NT2/D1 (cell line): ENCODE measurements around the gene PCDHGB4.
"Not testable (repeated sequence)": the region's sequence is repeated elsewhere in the genome, so short reads cannot be mapped to it uniquely, and the experiment has no call there.

ENCODE experiments used
- DNase-seq: peaks from one replicate; pipeline ENCODE4 v3.0.0-alpha.2; 2011; ENCODE audit warnings: low read depth, low spot score
- H3K27me3 ChIP-seq: 2 replicates; pipeline ENCODE4 v1.6.0; 2011; ENCODE audit warnings: mild to moderate bottlenecking; ENCODE audit not compliant: insufficient read length, insufficient read depth
- H3K36me3 ChIP-seq: 2 replicates; pipeline ENCODE4 v1.6.1; 2011; ENCODE audit warnings: mild to moderate bottlenecking, low read length, mixed read lengths; ENCODE audit not compliant: insufficient read depth, insufficient read length
- H3K4me1 ChIP-seq: 2 replicates; pipeline ENCODE4 v1.5.1; 2011; ENCODE audit not compliant: insufficient read depth, insufficient read length
- H3K4me3 ChIP-seq: 2 replicates; pipeline ENCODE4 v1.5.1; 2011; ENCODE audit warnings: low read depth; ENCODE audit not compliant: insufficient read length
- H3K9ac ChIP-seq: 2 replicates; pipeline ENCODE4 v1.6.0; 2011; ENCODE audit warnings: low read depth; ENCODE audit not compliant: insufficient read length
- H3K9me3 ChIP-seq: 2 replicates; pipeline ENCODE4 v1.5.1; 2011; ENCODE audit warnings: mild to moderate bottlenecking, low read length; ENCODE audit not compliant: insufficient read depth
- SUZ12 ChIP-seq: IDR thresholded peaks from 2 replicates; pipeline ENCODE4 v1.6.1; 2011; ENCODE audit not compliant: insufficient read length, insufficient read depth; ENCODE audit errors: extremely low read depth
- YY1 ChIP-seq: IDR thresholded peaks from 2 replicates; pipeline ENCODE4 v1.6.1; 2011; ENCODE audit not compliant: insufficient read length, insufficient read depth
- ZNF274 ChIP-seq: IDR thresholded peaks from 2 replicates; pipeline ENCODE4 v1.6.1; 2011; ENCODE audit warnings: mild to moderate bottlenecking, low read depth, low read length

Gene PCDHGB4

DNA sequence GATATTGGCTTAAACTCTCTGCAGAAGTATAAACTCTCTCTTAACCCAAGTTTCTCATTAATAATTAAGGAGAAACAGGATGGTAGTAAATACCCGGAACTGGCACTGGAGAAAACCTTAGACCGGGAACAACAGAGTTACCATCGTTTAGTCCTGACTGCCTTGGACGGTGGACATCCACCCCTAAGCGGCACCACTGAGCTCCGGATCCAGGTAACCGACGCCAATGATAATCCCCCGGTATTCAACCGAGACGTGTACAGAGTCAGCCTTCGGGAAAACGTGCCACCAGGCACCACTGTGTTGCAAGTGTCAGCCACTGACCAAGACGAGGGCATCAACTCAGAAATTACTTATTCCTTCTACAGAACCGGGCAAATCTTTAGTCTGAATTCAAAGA, 11.1 kb downstream of the PCDHGB4 start:
- no peak overlapping the region for H3K4me3 ChIP-seq

DNA sequence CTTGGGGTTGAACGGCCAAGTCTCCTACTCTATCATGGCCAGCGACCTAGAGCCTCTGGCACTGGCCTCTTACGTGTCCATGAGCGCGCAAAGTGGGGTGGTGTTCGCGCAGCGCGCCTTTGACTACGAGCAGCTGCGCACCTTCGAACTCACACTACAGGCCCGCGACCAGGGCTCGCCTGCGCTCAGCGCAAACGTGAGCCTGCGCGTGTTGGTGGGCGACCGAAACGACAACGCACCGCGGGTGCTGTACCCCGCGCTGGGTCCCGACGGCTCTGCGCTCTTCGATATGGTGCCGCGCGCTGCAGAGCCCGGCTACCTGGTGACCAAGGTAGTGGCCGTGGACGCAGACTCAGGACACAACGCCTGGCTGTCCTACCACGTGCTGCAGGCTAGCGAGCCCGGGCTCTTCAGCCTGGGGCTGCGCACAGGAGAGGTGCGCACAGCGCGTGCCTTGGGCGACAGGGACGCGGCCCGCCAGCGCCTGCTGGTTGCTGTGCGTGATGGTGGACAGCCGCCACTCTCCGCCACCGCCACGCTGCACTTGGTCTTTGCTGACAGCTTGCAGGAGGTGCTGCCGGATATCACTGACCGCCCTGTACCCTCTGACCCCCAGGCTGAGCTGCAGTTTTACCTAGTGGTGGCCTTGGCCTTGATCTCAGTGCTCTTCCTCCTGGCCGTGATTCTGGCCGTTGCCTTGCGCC, 12.2 kb downstream of the PCDHGB4 start:
- DNase-seq, result no peak
- no peak for TF ChIP-seq ZNF274
- no peak for TF ChIP-seq SUZ12
- no peaks in the 10 kb centered on the region for H3K4me1 ChIP-seq
- H3K4me3 ChIP-seq, result no peak overlapping the region
- no peaks in the 10 kb centered on the region for H3K27me3 ChIP-seq
- no peaks in the 10 kb centered on the region for H3K36me3 ChIP-seq
- H3K9me3 ChIP-seq, result peaks cover 4% of the 10 kb centered on the region; the same call in 1 of the 2 replicates
- H3K9ac ChIP-seq, result no peak overlapping the region

More for the DNA sequence above, 11.1 kb downstream of the PCDHGB4 start:
- Histone ChIP-seq H3K27me3 (no peaks in the 10 kb centered on the region), H3K9me3 (peaks cover 8% of the 10 kb centered on the region; the same call in 1 of the 2 replicates), H3K9ac (no peak overlapping the region), H3K4me1 (no peaks in the 10 kb centered on the region), H3K36me3 (no peaks in the 10 kb centered on the region)
- TF ChIP-seq ZNF274 (no peak), YY1 (no peak), SUZ12 (no peak)
- no peak for DNase-seq

DNA sequence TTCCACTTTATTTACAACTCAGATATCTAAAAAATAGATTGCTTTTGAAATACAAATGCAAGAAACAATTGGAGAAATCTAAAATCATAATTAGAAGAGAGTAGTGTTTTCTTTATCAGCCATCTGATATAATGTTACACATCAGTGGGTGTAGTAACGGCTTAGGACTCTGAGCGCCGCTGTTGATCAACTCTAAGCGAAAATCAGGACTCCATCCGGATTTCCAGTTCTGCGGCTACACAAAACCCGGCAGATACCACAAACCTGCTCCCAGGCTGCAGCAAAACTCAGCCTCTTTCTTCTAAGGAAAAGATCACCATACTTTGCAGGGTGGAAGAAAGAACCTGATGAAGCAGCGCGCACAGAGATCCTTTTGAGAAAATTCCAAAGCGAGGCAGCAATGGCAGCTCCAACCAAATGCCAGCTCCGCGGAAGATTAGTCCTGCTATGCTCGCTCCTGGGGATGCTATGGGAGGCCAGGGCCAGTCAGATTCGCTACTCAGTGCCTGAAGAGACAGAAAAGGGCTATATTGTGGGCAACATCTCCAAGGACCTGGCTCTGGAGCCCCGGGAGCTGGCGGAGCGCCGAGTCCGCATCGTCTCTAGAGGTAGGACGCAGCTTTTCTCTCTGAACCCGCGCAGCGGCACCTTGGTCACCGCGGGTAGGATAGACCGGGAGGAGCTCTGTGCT, 15.2 kb downstream of the PCDHGB4 start, which contains the start of gene PCDHGA9:
TSS of gene PCDHGA9 (plus strand) at position 226 of the 691 bp plus-strand sequence. CDS start at position 401, 175 bp downstream.
- TF ChIP-seq SUZ12 (no peak), YY1 (no peak)
- no peak within 1 kb of the TSS for H3K4me3 ChIP-seq
- no peaks in the 10 kb centered on the region for H3K36me3 ChIP-seq
- H3K27me3 ChIP-seq, result no peaks in the 10 kb centered on the region
- H3K9me3 ChIP-seq, result peaks cover 4% of the 10 kb centered on the region; the same call in 1 of the 2 replicates
- no peak within 1 kb of the TSS for H3K9ac ChIP-seq
- no peaks in the 10 kb centered on the region for H3K4me1 ChIP-seq
- no peak for DNase-seq

DNA sequence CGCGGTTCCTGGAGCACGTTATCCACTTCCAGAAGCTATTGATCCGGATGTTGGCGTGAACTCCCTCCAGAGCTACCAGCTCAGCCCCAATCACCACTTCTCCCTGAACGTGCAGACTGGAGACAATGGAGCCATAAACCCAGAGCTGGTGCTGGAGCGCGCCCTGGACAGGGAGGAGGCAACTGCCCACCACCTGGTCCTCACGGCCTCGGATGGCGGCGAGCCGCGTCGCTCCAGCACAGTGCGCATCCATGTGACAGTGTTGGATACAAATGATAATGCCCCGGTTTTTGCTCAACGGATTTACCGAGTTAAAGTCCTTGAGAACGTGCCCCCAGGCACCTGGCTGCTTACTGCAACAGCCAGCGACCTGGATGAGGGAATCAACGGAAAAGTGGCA, 15.9 kb downstream of the PCDHGB4 start:
- Histone ChIP-seq H3K4me3 (no peak overlapping the region), H3K36me3 (no peaks in the 10 kb centered on the region), H3K4me1 (no peaks in the 10 kb centered on the region), H3K9me3 (peaks cover 4% of the 10 kb centered on the region; the same call in 1 of the 2 replicates), H3K27me3 (peaks cover 3% of the 10 kb centered on the region), H3K9ac (no peak overlapping the region)
- TF ChIP-seq ZNF274 (no peak), SUZ12 (no peak), YY1 (no peak)
- DNase-seq, result no peak

DNA sequence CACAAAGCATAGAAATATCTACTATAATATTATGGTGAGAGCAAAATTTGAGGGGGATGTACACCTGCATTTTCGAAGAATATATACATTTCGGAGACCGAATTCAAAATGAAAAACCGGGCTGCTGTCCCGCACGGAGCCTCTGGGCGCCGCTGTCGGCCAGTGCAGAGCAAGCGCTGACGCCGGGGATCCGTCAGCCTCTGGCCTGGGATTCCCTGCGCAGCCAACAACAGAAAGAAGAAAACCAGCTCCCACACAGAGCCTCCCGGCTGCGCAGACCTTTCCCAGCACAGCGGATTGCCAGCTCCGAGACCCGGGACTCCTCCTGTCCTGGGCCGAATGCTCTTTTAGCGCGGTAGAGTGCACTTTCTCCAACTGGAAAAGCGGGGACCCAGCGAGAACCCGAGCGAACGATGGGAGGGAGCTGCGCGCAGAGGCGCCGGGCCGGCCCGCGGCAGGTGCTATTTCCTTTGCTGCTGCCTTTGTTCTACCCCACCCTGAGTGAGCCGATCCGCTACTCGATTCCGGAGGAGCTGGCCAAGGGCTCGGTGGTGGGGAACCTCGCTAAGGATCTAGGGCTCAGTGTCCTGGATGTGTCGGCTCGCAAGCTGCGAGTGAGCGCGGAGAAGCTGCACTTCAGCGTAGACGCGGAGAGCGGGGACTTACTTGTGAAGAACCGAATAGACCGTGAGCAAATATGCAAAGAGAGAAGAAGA, 20.4 kb downstream of the PCDHGB4 start, which contains the start of gene PCDHGB6:
TSS of gene PCDHGB6 (plus strand) at position 232 of the 716 bp plus-strand sequence. CDS start at position 414, 182 bp downstream.
- peak within 1 kb of the TSS; percentile 53 for H3K4me3 ChIP-seq
- peak; percentile 57 for DNase-seq
- H3K9me3 ChIP-seq, H3K4me1 ChIP-seq, H3K36me3 ChIP-seq: not testable (repeated sequence)
- H3K27me3 ChIP-seq, result peaks cover 17% of the 10 kb centered on the region
- H3K9ac ChIP-seq, result peak within 1 kb of the TSS; percentile 56

DNA sequence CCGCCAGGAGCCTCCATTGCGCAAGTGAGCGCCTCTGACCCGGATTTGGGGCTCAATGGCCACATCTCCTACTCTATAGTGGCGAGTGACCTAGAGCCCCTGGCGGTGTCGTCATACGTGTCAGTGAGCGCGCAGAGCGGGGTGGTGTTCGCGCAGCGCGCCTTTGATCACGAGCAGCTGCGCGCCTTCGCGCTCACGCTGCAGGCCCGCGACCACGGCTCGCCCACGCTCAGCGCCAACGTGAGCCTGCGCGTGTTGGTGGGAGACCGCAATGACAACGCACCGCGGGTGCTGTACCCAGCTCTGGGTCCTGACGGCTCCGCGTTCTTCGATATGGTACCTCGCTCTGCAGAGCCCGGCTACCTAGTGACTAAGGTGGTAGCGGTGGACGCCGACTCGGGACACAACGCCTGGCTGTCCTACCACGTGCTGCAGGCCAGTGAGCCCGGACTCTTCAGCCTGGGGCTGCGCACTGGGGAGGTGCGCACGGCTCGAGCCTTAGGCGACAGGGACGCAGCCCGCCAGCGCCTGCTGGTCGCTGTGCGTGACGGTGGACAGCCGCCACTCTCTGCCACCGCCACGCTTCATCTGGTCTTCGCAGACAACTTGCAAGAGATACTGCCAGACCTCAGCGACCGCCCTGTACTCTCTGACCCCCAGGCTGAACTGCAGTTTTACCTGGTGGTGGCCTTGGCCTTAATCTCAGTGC, 22.3 kb downstream of the PCDHGB4 start:
- no peak overlapping the region for H3K4me3 ChIP-seq
- peaks cover 17% of the 10 kb centered on the region for H3K27me3 ChIP-seq
- TF ChIP-seq SUZ12 (no peak), ZNF274 (no peak), YY1 (no peak)
- peaks cover 10% of the 10 kb centered on the region; the same call in 1 of the 2 replicates for H3K9me3 ChIP-seq
- DNase-seq, result no peak
- H3K4me1 ChIP-seq, result no peaks in the 10 kb centered on the region
- no peaks in the 10 kb centered on the region for H3K36me3 ChIP-seq
- H3K9ac ChIP-seq, result no peak overlapping the region
